Mesenteric fat pad (tissue), 1 donor: ENCODE results near the gene CUL4B. TPM values are rescaled to one million over a fixed set of nuclear protein-coding genes. Genes with fewer than 3 reads are reported as not detected.
"Not testable (repeated sequence)": the region's sequence is repeated elsewhere in the genome, so short reads cannot be mapped to it uniquely, and the experiment has no call there.

ENCODE experiments used
- DNase-seq: peaks from one replicate; pipeline ENCODE4 v3.0.0-alpha.2; 2020; ENCODE audit warnings: low spot score
- total RNA-seq: library from RNA; stranded (reverse); fragmentation: NEBNext Ultra II Directional; extraction: Animal tissue kit (Norgen Biotek cat#: 25700); gene quantifications from one replicate; pipeline ENCODE4 v1.2.1, GENCODE V29; 2021
- donor health status: DM: yes; HTN: yes; CAD: no.

The CUL4B gene
- total RNA-seq, 1 donor from 2014 or later: 35.9 TPM

DNA sequence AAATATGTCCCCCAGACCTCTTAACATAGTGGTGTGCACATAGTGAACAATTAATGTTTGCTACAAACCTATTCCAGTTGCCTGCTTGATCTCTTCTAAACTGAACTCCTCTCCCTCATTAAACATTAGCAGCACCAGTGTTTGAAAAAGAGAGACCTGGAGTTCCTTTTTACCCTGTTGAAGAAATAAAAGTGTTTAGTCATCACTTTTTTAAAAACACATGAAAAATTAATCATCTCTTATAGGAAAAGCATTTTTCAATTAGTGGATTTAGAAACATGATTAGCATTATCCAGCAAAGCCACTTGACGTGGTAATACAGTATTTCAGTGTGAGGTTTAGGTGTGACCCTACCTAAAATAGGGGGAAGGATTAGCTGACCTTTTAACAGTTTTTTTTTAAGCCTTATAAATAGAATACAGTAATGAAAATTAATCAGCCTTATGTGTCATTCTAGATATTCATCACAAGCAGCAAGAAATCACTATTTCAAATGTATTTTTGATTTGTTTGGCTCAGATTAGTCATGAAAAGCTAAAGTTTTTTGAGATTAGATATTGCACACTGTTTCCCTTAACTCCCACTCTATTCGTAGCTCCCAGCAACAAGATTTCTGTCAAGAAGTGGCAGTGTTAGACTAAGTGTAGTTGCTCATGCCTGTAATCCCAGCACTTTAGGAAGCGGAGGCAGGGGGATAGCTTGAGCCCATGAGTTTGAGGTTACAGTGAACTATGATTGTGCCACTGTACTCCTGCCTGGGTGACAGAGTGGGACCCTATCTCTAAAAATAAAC lies 26.2 kb downstream of the CUL4B start:
- DNase-seq: no peak

GRCh38 chrX:120522820-120523219 lies 37.9 kb downstream of the CUL4B start:
- DNase-seq: no peak

GRCh38 chrX:120517936-120518335 lies 42.8 kb downstream of the CUL4B start:
- no peak for DNase-seq

DNA sequence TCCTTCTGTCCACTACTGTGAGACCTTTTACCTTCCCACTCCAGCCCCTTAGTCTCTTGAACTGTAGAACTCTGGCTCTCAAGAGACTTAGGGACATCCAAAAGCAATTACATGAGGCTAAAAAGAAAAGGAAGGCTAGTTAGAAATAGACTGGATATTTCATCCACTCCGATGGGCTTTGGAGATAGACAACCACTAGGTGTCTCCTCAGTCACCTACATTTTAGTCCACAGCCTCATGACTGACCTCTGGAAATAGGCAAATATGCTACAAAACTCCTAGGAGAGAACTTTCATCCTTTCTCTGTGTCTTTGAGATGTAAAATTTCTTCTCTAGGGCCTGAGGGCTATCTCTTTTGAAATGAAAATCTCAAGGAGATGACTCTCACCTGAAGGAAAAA lies 46.5 kb downstream of the CUL4B start:
- DNase-seq: no peak

DNA sequence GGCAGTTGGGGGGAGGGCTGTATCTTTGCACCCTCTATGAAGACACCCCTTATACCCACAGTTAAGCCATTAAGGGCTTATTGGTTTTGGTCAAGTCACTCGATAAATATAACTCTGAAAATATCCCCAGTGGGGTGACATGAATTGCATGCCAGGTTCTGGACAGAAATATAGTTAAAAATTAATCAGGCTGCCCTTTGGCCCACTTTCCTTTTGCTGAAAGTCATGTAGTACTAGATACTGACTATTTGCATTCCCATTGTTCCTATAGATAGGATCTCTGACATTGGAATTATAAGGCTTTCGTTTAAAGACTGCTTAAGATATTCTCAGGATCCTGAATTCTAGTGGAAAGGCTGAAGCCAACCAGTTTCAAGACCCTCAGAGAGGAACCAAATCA lies 48.1 kb downstream of the CUL4B start:
- no peak for DNase-seq

GRCh38 chrX:120512222-120512621 lies 48.5 kb downstream of the CUL4B start:
- DNase-seq: no peak

GRCh38 chrX:120504569-120504968 lies 56.2 kb downstream of the CUL4B start:
- no peak for DNase-seq

- DNase-seq: no peak
These were observed 61.3 kb downstream of the CUL4B start for GRCh38 chrX:120499301-120500072.

DNA sequence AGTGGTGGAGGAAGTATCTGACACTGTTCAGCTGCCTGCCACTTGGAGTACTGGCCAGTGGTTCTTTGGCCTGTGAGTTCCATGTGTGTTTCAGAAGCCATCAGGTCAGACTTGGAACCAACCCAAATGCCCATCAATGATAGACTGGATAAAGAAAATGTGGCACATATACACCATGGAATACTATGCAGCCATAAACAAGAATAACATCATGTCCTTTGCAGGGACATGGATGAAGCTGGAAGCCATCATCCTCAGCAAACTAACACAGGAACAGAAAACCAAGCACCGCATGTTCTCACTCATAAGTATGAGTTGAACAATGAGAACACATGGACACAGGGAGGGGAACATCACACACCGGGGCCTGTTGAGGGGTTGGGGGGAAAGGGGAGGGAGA lies 70.6 kb downstream of the CUL4B start:
- DNase-seq: not testable (repeated sequence)

DNA sequence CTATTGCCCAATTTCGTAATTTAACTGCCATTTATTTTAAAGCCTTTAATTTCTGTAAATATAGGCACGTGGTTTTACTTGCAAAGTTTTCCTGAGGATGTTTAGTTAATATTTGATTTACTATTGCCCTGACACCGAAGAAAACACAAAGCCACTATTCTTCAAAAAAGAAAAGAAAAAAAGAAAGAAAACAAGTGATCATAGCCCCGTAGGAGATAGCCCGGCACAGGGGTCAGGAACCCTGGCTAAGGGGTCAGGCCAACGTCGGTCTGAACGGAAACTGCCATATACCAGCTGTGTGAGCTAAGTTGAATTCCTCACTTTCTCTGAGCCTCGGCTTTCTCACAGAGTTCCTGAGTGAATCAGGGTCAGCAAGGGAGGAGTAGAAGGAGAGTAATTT lies 74.0 kb downstream of the CUL4B start:
- no peak for DNase-seq

- no peak for DNase-seq
These were observed 74.9 kb downstream of the CUL4B start for GRCh38 chrX:120485638-120486520.

GRCh38 chrX:120485315-120485637 lies 75.5 kb downstream of the CUL4B start:
- no peak for DNase-seq

DNA sequence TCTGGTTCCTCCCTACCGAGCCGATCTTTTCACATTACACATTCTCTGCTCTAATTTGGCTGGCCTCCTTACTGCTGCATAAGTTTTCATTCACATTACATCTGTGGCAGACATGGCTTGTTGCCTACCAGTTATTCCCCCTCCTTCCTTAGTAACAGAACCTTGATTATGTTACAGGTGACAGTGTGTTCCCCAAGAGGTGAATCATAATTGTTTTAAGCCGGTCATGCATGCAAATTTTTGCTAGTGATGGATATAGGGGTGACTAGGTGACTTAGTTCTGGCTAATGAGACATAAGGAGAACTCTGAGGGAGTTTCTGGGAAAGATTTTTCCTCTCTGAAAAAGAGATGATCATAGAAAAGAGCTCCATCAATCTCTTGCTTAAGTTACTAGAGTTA lies 83.3 kb downstream of the CUL4B start:
- DNase-seq: no peak

DNA sequence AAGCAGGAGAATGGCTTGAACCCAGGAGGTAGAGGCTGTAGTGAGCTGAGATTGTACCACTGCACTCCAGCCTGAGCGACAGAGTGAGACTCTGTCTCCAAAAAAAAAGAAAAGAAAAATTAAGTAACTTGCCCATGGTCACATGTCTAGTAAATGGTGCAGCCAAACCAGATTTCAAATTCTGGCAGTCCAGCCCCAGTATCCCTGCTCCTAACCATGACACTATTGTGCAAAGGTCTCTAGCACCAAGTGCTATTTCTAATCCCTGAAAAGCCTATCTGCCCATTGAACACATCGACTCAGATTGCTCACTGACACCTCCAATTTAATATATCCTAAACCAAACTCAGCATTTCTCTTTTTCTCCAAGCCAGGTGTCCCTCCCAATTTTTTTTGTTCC lies 84.0 kb downstream of the CUL4B start:
- no peak for DNase-seq

GRCh38 chrX:120475447-120475846 lies 85.3 kb downstream of the CUL4B start:
- DNase-seq: not testable (repeated sequence)

Other genes with a start within 250 kb of the CUL4B start
- 1.00 TPM for gene TMEM255A, start 249.5 kb downstream of the CUL4B start, total RNA-seq
- not detected for gene ATP1B4, start 198.9 kb downstream of the CUL4B start, total RNA-seq
- gene LAMP2, start 91.7 kb downstream of the CUL4B start, total RNA-seq: 107 TPM
- gene MCTS1, start 43.1 kb upstream of the CUL4B start, total RNA-seq: 35.0 TPM
- 35.6 TPM for gene C1GALT1C1, start 69.1 kb upstream of the CUL4B start, total RNA-seq